ENCODE data around the gene BHMT2. TPM values are rescaled to one million over a fixed set of nuclear protein-coding genes. Genes with fewer than 3 reads are reported as not detected.

The BHMT2 gene
- total and polyA plus RNA-seq, 2 of the 4 experiments (the other 2 are of a cell fraction): 0.36 to 0.60 TPM

DNA sequence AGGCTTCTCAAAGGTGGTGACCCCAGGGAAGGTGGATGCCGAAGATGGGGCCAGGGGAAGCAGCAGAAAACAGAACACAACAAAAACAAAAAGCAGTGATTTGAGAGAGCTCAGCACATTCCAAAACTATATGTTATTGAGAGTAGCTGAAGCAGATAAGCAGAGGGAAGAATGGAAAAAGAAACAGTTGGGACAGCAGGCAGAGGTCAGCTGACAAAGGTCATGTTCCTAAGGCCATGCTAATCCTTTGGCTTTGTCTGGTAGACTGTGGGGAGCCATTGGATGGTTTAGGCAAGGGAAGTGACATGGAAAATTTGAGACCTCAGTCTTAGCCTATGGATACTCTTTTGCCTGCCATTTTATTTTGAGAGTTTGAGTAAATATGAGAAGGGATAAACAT, 14.6 kb upstream of the BHMT2 start:
- Histone ChIP-seq H3K27ac (ENCODE audit: insufficient read depth, low read length) (no peak overlapping the region), H2AK9ac (replicated peaks; ENCODE audit: low read depth, low read length, poor library complexity) (no peak overlapping the region), H3K56ac (ENCODE audit: extremely low read depth, insufficient read depth, low read length) (no peak overlapping the region), H3K14ac (replicated peaks; ENCODE audit: low read depth, low read length) (no peak overlapping the region), H2BK20ac (ENCODE audit: low read depth, low read length) (no peak overlapping the region), H2AFZ (replicated peaks; ENCODE audit: low read length, poor library complexity) (no peak overlapping the region), H3K36me3 (ENCODE audit: control insufficient read depth, insufficient read depth, low read length) (no peaks in the 10 kb centered on the region), H3K9me1 (ENCODE audit: insufficient read depth, low read length) (no peaks in the 10 kb centered on the region), H3K4ac (ENCODE audit: low read depth, low read length) (no peak overlapping the region), H3K27me3 (ENCODE audit: control insufficient read depth, insufficient read depth, low read length) (peaks cover 6% of the 10 kb centered on the region), H4K20me1 (ENCODE audit: insufficient read depth, low read length) (no peaks in the 10 kb centered on the region), H3K4me2 (ENCODE audit: low read depth, low read length) (no peak overlapping the region), H3K9ac (ENCODE audit: low read depth, low read length) (no peak overlapping the region), H2BK120ac (ENCODE audit: low read depth, low read length) (no peak overlapping the region), H3K4me3 (ENCODE audit: insufficient read depth, low read depth, low read length) (no peak overlapping the region), H3K23ac (ENCODE audit: low read depth, low read length) (no peak overlapping the region), H3K9me3 (ENCODE audit: control insufficient read depth, insufficient read depth, low read length) (peaks cover 3% of the 10 kb centered on the region), H2BK15ac (ENCODE audit: low read depth, low read length) (no peak overlapping the region), H2AK5ac (ENCODE audit: low read depth, low read length) (no peak overlapping the region), H3K79me1 (ENCODE audit: low read depth in 1 of 2, low read length in 2 of 2) (no peaks in the 10 kb centered on the region), H2BK5ac (ENCODE audit: low read depth, low read length, poor library complexity, severe bottlenecking) (no peak overlapping the region), H3K4me1 (ENCODE audit: control insufficient read depth, insufficient read depth, low read length) (no peaks in the 10 kb centered on the region), H3K18ac (ENCODE audit: low read depth, low read length) (no peak overlapping the region), H4K8ac (ENCODE audit: low read depth in 2 of 2, low read length in 2 of 2) (no peak overlapping the region), H4K5ac (ENCODE audit: low read depth, low read length) (no peak overlapping the region), H4K91ac (ENCODE audit: insufficient read depth, low read depth, low read length) (no peak overlapping the region)
- no TSS peak for BruUV-seq (replicated peaks)
- ChIA-PET CTCF (no interaction called here), POLR2A (ENCODE audit: unreplicated experiment) (no interaction called here)
- dilution Hi-C loops (cut with HindIII; ENCODE audit: low sequenced_read_pairs, unreplicated experiment): no loop called here
- in situ Hi-C loops (cut with MboI; ENCODE audit: low sequenced_read_pairs): no loop called here
- ATAC-seq (ENCODE audit: low read depth) (no peak), DNase-seq (no peak)
- intact Hi-C loops (cut with micrococcal nuclease): no loop called here
- TF ChIP-seq MAZ (IDR thresholded peaks at IDR 0.05; ENCODE audit: borderline replicate concordance, low read depth, low read length) (no peak), RCOR1 (IDR thresholded peaks at IDR 0.05; ENCODE audit: insufficient replicate concordance, low read length) (no peak), NFE2L2 (IDR thresholded peaks at IDR 0.05; ENCODE audit: low read depth, low read length) (no peak), RAD21 (IDR thresholded peaks at IDR 0.05; ENCODE audit: low read length) (no peak), MAFK (IDR thresholded peaks at IDR 0.05; ENCODE audit: low read depth, low read length) (no peak), FOS (IDR thresholded peaks at IDR 0.05; ENCODE audit: low read depth, low read length) (no peak), BHLHE40 (IDR thresholded peaks at IDR 0.05; ENCODE audit: low read depth, low read length) (no peak), SMC3 (IDR thresholded peaks at IDR 0.05; ENCODE audit: low read depth, low read length) (no peak), RFX5 (IDR thresholded peaks at IDR 0.05; ENCODE audit: low read depth, low read length) (no peak)
- TF ChIP-seq, protein P1, sequence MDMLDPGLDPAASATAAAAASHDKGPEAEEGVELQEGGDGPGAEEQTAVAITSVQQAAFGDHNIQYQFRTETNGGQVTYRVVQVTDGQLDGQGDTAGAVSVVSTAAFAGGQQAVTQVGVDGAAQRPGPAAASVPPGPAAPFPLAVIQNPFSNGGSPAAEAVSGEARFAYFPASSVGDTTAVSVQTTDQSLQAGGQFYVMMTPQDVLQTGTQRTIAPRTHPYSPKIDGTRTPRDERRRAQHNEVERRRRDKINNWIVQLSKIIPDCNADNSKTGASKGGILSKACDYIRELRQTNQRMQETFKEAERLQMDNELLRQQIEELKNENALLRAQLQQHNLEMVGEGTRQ (IDR thresholded peaks at IDR 0.05; ENCODE audit: low read depth, low read length): no peak
- no CpG with 5 or more reads among the region's 1 CpG for WGBS, 2 experiments (ENCODE audit: extremely low coverage in 2 of 2, insufficient read length in 1 of 2)

All from IMR-90 (cell line).